Stimulated activated CD8-positive, alpha-beta memory T cell treated with anti-CD3 and anti-CD28 coated beads, Interleukin-15, amount 100 ng/mL, for 1 hour (primary cell): Measurements from ENCODE around the gene PDXDC1.
"Not testable (repeated sequence)": the region's sequence is repeated elsewhere in the genome, so short reads cannot be mapped to it uniquely, and the experiment has no call there.

Experiments used
- DNase-seq: peaks from one replicate; pipeline ENCODE4 v3.0.0-alpha.2; 2020; ENCODE audit warnings: low read depth

Gene PDXDC1

GRCh38 chr16:15135483-15136360 lies 160.9 kb downstream of the PDXDC1 start:
- DNase-seq = not testable (repeated sequence)

- not testable (repeated sequence) for DNase-seq
Measured at GRCh38 chr16:15137514-15137913, 162.7 kb downstream of the PDXDC1 start.

- DNase-seq = not testable (repeated sequence)
Measured at GRCh38 chr16:15140444-15141365, 165.9 kb downstream of the PDXDC1 start.

- no peak for DNase-seq
Measured at GRCh38 chr16:15141586-15141985, 166.8 kb downstream of the PDXDC1 start.

- not testable (repeated sequence) for DNase-seq
Measured at GRCh38 chr16:15142107-15142890, 167.5 kb downstream of the PDXDC1 start.

GRCh38 chr16:15142891-15143600 lies 168.2 kb downstream of the PDXDC1 start:
- DNase-seq = not testable (repeated sequence)

GRCh38 chr16:15143601-15144091 lies 168.8 kb downstream of the PDXDC1 start:
- DNase-seq = not testable (repeated sequence)

GRCh38 chr16:15144092-15144631 lies 169.3 kb downstream of the PDXDC1 start:
- DNase-seq = not testable (repeated sequence)

- not testable (repeated sequence) for DNase-seq
Measured at GRCh38 chr16:15144781-15145417, 170.1 kb downstream of the PDXDC1 start.

- DNase-seq = not testable (repeated sequence)
Measured at GRCh38 chr16:15145418-15146263, 170.8 kb downstream of the PDXDC1 start.

GRCh38 chr16:15146264-15146662 lies 171.4 kb downstream of the PDXDC1 start:
- not testable (repeated sequence) for DNase-seq

- DNase-seq = not testable (repeated sequence)
Measured at GRCh38 chr16:15148831-15149230, 174.0 kb downstream of the PDXDC1 start.

- DNase-seq = not testable (repeated sequence)
Measured at GRCh38 chr16:15149260-15149659, 174.4 kb downstream of the PDXDC1 start.

GRCh38 chr16:15154005-15154404 lies 179.2 kb downstream of the PDXDC1 start:
- not testable (repeated sequence) for DNase-seq

- DNase-seq = peak; percentile 63
Measured at GRCh38 chr16:15154650-15155562, 180.1 kb downstream of the PDXDC1 start.

GRCh38 chr16:15157644-15158043 lies 182.8 kb downstream of the PDXDC1 start:
- not testable (repeated sequence) for DNase-seq

GRCh38 chr16:15159671-15160070 lies 184.8 kb downstream of the PDXDC1 start:
- not testable (repeated sequence) for DNase-seq

- DNase-seq = not testable (repeated sequence)
Measured at GRCh38 chr16:15160571-15160970, 185.7 kb downstream of the PDXDC1 start.
